CD4-positive, alpha-beta T cell (primary cell): ENCODE results near the gene DERL2. TPM values are rescaled to one million over a fixed set of nuclear protein-coding genes. Genes with fewer than 3 reads are reported as not detected.
A peak's percentile ranks its signal among the peaks of the same experiment; 100 is the strongest.

ENCODE experiments used
- ATAC-seq: fragments of 200-7000 bp; cut with Tn5 transposase; one replicate; pipeline ENCODE4 v1.10.0; 2022; ENCODE audit warnings: mild to moderate bottlenecking; ENCODE audit not compliant: poor library complexity
- CTCF ChIA-PET: fragments of 350-600 bp; sonication (Branson Sonifier 250); formaldehyde crosslinking; loops from one replicate; lab custom pipeline; 2021; ENCODE audit warnings: antibody characterized with exemption, inconsistent platforms; lab: Charles Lee
- POLR2A ChIA-PET: fragments of 350-600 bp; sonication (Branson Sonifier 250); formaldehyde crosslinking; loops from one replicate; lab custom pipeline; 2021; ENCODE audit warnings: antibody characterized with exemption, inconsistent platforms; lab: Charles Lee
- DNase-seq, 14 experiments: peaks; one replicate each; pipeline ENCODE4 v3.0.0-alpha.2; 2013 to 2020; ENCODE audit warnings: mixed read lengths in 2 of 14
- H3K27ac ChIP-seq, 2 donors: one replicate each; pipeline versions ENCODE4 v1.5.1 to v1.7.0; 2013; ENCODE audit warnings: low read length in 2 of 2, low read depth in 1 of 2, mild to moderate bottlenecking in 1 of 2
- H3K27me3 ChIP-seq, 2 experiments: 1 replicate in 1 of 2; 2 replicates in 1 of 2; pipeline versions ENCODE4 v1.6.1 to v1.7.0; 2013; ENCODE audit warnings: low read length in 2 of 2, control low read depth in 1 of 2, mild to moderate bottlenecking in 1 of 2, moderate library complexity in 1 of 2; ENCODE audit not compliant: insufficient read depth in 2 of 2, control insufficient read depth in 1 of 2
- H3K36me3 ChIP-seq: one replicate; pipeline ENCODE4 v1.6.1; 2013; ENCODE audit warnings: low read length, control low read depth; ENCODE audit not compliant: insufficient read depth
- H3K4me1 ChIP-seq: one replicate; pipeline ENCODE4 v1.6.1; 2013; ENCODE audit warnings: low read length, control low read depth; ENCODE audit not compliant: insufficient read depth
- H3K4me3 ChIP-seq: one replicate; pipeline ENCODE4 v1.5.1; 2013; ENCODE audit warnings: mild to moderate bottlenecking, low read length, moderate library complexity
- H3K9me3 ChIP-seq, 2 experiments: 1 replicate in 1 of 2; 2 replicates in 1 of 2; pipeline versions ENCODE4 v1.6.1 to v1.7.0; 2013; ENCODE audit warnings: low read length in 2 of 2, mild to moderate bottlenecking in 2 of 2, control low read depth in 1 of 2, moderate library complexity in 1 of 2; ENCODE audit not compliant: control insufficient read depth in 1 of 2, insufficient read depth in 1 of 2
- H3K27ac Mint-ChIP-seq: one replicate; pipeline ENCODE4 v1.8.0; 2020; ENCODE audit warnings: mixed read lengths
- H3K27me3 Mint-ChIP-seq: one replicate; pipeline ENCODE4 v1.8.0; 2021; ENCODE audit warnings: mixed read lengths
- H3K36me3 Mint-ChIP-seq: one replicate; pipeline ENCODE4 v1.8.0; 2021; ENCODE audit warnings: low read depth, mixed read lengths
- H3K4me1 Mint-ChIP-seq: one replicate; pipeline ENCODE4 v1.8.0; 2021; ENCODE audit warnings: low read depth, mixed read lengths
- H3K4me3 Mint-ChIP-seq: one replicate; pipeline ENCODE4 v1.8.0; 2020; ENCODE audit warnings: mild to moderate bottlenecking, mixed read lengths
- H3K9me3 Mint-ChIP-seq: one replicate; pipeline ENCODE4 v1.8.0; 2020; ENCODE audit warnings: mixed read lengths
- intact Hi-C, 2 experiments: fragments of 100-400 bp; cut with DNase I in 1 of 2; cut with micrococcal nuclease in 1 of 2; formaldehyde crosslinking; loops; one replicate each; pipeline versions ENCODE4 v1.15.1 to v1.9.0; 2023 to 2025; cut with DNase I, micrococcal nuclease
- total RNA-seq, 174 experiments: library from RNA in 2 of 174; stranded (reverse) in 2 of 174; gene quantifications; one replicate each; pipeline ENCODE4 v1.2.3 and lab custom pipeline; 2021 to 2026
- TF ChIP-seq, protein P1 (sequence below): fragments of 200-600 bp; IDR thresholded peaks from one replicate; pipeline ENCODE4 v1.8.0; 2022; ENCODE audit warnings: antibody characterized with exemption, mild to moderate bottlenecking

Gene DERL2
- total RNA-seq, 2 experiments from 2014 or later: 88.3 to 98.7 TPM

DNA sequence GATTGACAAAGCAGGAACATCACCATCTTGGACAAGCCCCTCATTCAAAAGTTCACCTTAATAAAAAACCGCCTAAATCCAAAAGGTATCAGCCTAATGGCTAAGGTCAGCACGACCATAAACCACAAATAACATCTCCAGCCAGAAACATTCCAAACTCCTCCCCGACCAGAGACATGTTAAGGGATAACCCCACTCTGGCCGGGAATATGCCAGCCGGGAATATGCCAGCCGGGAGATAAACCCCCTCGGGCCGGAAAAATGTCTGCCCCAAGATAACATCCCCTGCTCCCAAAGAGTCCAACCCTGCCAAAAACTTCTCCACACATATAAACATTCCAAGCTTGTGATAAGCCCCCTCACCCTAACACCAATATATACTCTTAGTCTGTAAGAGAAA lies 18.6 kb downstream of the DERL2 start:
- H3K4me3 Mint-ChIP-seq: peak overlapping the region; percentile 69
- no peaks in the 10 kb centered on the region for H3K9me3 ChIP-seq
- POLR2A ChIA-PET: interaction anchor here (1.5 to 2.8 kb wide), 3 partner anchors 18 to 45 kb away, joined by 3 to 33 read pairs (median 7); partner anchors contain the start of genes C1QBP, DERL2 and MIS12
- no peak for ATAC-seq
- H3K4me1 Mint-ChIP-seq: peaks cover 43% of the 10 kb centered on the region
- no peaks in the 10 kb centered on the region for H3K27me3 ChIP-seq
- H3K27me3 Mint-ChIP-seq: no peaks in the 10 kb centered on the region
- CTCF ChIA-PET: interaction anchor here (2.2 kb wide), 1 partner anchor 29 kb away, joined by 21 read pairs; the partner anchor contains the start of gene C1QBP
- no peak for DNase-seq
- peak overlapping the region; percentile 0 for H3K27ac Mint-ChIP-seq
- H3K9me3 Mint-ChIP-seq: no peaks in the 10 kb centered on the region
- peak overlapping the region; percentile 86 for H3K4me3 ChIP-seq
- TF ChIP-seq, protein P1, sequence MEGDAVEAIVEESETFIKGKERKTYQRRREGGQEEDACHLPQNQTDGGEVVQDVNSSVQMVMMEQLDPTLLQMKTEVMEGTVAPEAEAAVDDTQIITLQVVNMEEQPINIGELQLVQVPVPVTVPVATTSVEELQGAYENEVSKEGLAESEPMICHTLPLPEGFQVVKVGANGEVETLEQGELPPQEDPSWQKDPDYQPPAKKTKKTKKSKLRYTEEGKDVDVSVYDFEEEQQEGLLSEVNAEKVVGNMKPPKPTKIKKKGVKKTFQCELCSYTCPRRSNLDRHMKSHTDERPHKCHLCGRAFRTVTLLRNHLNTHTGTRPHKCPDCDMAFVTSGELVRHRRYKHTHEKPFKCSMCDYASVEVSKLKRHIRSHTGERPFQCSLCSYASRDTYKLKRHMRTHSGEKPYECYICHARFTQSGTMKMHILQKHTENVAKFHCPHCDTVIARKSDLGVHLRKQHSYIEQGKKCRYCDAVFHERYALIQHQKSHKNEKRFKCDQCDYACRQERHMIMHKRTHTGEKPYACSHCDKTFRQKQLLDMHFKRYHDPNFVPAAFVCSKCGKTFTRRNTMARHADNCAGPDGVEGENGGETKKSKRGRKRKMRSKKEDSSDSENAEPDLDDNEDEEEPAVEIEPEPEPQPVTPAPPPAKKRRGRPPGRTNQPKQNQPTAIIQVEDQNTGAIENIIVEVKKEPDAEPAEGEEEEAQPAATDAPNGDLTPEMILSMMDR: no peak
- H3K36me3 ChIP-seq: peaks cover 10% of the 10 kb centered on the region
- intact Hi-C loops: no loop called here
- no peak overlapping the region for H3K27ac ChIP-seq
- peaks cover 24% of the 10 kb centered on the region for H3K4me1 ChIP-seq
- peaks cover 14% of the 10 kb centered on the region for H3K36me3 Mint-ChIP-seq

DNA sequence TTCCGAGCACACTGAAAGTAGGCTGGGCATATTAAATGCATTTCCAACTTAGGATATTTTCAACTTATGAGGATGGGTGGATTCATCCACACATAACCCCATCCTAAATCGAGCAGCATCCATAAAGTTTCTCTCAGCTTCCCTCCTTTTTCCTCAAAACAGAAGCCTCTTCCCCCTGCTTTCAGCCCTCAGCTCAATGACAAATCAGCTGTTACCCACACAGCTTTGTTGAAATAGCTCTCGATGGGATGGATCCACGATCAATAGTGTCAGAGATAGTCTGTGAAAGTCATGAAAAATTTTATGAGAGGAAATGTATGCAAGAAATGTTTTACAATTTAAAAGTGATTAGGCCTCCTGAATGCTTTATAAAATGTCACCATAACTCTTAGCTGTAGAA lies 19.7 kb downstream of the DERL2 start:
- intact Hi-C loops: no loop called here
- Mint-ChIP-seq H3K4me1 (peaks cover 43% of the 10 kb centered on the region), H3K27ac (no peak overlapping the region), H3K27me3 (no peaks in the 10 kb centered on the region), H3K9me3 (no peaks in the 10 kb centered on the region), H3K4me3 (peak overlapping the region; percentile 46), H3K36me3 (peaks cover 6% of the 10 kb centered on the region)
- no peak overlapping the region for H3K27ac ChIP-seq
- no peaks in the 10 kb centered on the region for H3K9me3 ChIP-seq
- CTCF ChIA-PET: interaction anchor here (1.2 kb wide), 1 partner anchor 27 kb away, joined by 5 read pairs; the partner anchor contains the start of gene C1QBP
- no peak overlapping the region for H3K4me3 ChIP-seq
- no peaks in the 10 kb centered on the region for H3K27me3 ChIP-seq
- H3K36me3 ChIP-seq: peaks cover 6% of the 10 kb centered on the region
- TF ChIP-seq, protein P1: no peak
- DNase-seq (no peak), ATAC-seq (no peak)
- peaks cover 24% of the 10 kb centered on the region for H3K4me1 ChIP-seq
- POLR2A ChIA-PET: no interaction called here

GRCh38 chr17:5464717-5465507 lies 21.1 kb downstream of the DERL2 start:
- Histone ChIP-seq H3K27ac (no peak overlapping the region), H3K27me3 (no peaks in the 10 kb centered on the region), H3K36me3 (peaks cover 17% of the 10 kb centered on the region), H3K4me3 (no peak overlapping the region), H3K9me3 (no peaks in the 10 kb centered on the region), H3K4me1 (peaks cover 24% of the 10 kb centered on the region)
- POLR2A ChIA-PET: no interaction called here
- H3K9me3 Mint-ChIP-seq: no peaks in the 10 kb centered on the region
- TF ChIP-seq, protein P1: no peak
- no peak overlapping the region for H3K27ac Mint-ChIP-seq
- intact Hi-C loops: no loop called here
- no peak overlapping the region for H3K4me3 Mint-ChIP-seq
- H3K36me3 Mint-ChIP-seq: peaks cover 12% of the 10 kb centered on the region
- DNase-seq (no peak), ATAC-seq (no peak)
- CTCF ChIA-PET: no interaction called here
- peaks cover 40% of the 10 kb centered on the region for H3K4me1 Mint-ChIP-seq
- no peaks in the 10 kb centered on the region for H3K27me3 Mint-ChIP-seq
